ENCODE measurements around the gene PHYHD1. TPM values are rescaled to one million over a fixed set of nuclear protein-coding genes. Genes with fewer than 3 reads are reported as not detected.
"Not testable (repeated sequence)": the region's sequence is repeated elsewhere in the genome, so short reads cannot be mapped to it uniquely, and the experiment has no call there.

Gene PHYHD1
- total RNA-seq, 5 donors from 2014 or later (not counting 1 experiment from before 2014, with no cell fraction given), result 0.53 to 5.5 (median 3.3) TPM

GRCh38 chr9:128940271-128940921 is 19.6 kb downstream of the PHYHD1 start:
- Histone ChIP-seq H3K27ac (ENCODE audit: low read length) (no peak overlapping the region), H3K4me3 (ENCODE audit: control insufficient read depth in 1 of 2, extremely low read depth in 1 of 2, low read length in 1 of 2) (no peak overlapping the region), H3K36me3 (ENCODE audit: control insufficient read depth in 2 of 2, extremely low read depth in 1 of 2, insufficient read depth in 1 of 2, low read length in 1 of 2) (peaks cover 3 to 6% of the 10 kb centered on the region in 2 donors), H3K9me3 (no peaks in the 10 kb centered on the region), H3K27me3 (replicated peaks in 1 of 2; ENCODE audit: control insufficient read depth in 2 of 2, extremely low read depth in 1 of 2, insufficient read depth in 2 of 2, low read length in 1 of 2) (no peaks in the 10 kb centered on the region), H3K4me1 (ENCODE audit: control insufficient read depth in 1 of 2, extremely low read depth in 1 of 2, insufficient read depth in 2 of 2, low read length in 2 of 2) (peaks cover 0 to under 1% of the 10 kb centered on the region in 2 experiments)
- Mint-ChIP-seq H3K9me3 (no peaks in the 10 kb centered on the region), H3K27me3 (no peaks in the 10 kb centered on the region), H3K4me3 (no peak overlapping the region), H3K4me1 (peaks cover under 1% of the 10 kb centered on the region in 3 donors), H3K27ac (no peak overlapping the region), H3K36me3 (no peaks in the 10 kb centered on the region)
- DNase-seq (no peak), ATAC-seq (replicated peaks in 1 of 4) (no peak)
- CTCF ChIA-PET, result no interaction called here
- WGBS (ENCODE audit: insufficient coverage), result 87% methylated on average over 6 of the region's 15 CpGs
- POLR2A ChIA-PET, result interaction anchor here in 1 of 2 donors (0.6 kb wide), 1 partner anchor 88 kb away, joined by 5 read pairs; the partner anchor contains the start of gene SH3GLB2

GRCh38 chr9:128940946-128941755 is 20.4 kb downstream of the PHYHD1 start:
- Mint-ChIP-seq H3K9me3 (no peaks in the 10 kb centered on the region), H3K27ac (no peak overlapping the region), H3K4me3 (no peak overlapping the region), H3K36me3 (peaks cover 5% of the 10 kb centered on the region), H3K4me1 (peaks cover 8% of the 10 kb centered on the region in 3 donors), H3K27me3 (no peaks in the 10 kb centered on the region)
- Histone ChIP-seq H3K27ac (ENCODE audit: low read length) (no peak overlapping the region), H3K9me3 (no peaks in the 10 kb centered on the region), H3K27me3 (replicated peaks in 1 of 2; ENCODE audit: control insufficient read depth in 2 of 2, extremely low read depth in 1 of 2, insufficient read depth in 2 of 2, low read length in 1 of 2) (no peaks in the 10 kb centered on the region), H3K36me3 (ENCODE audit: control insufficient read depth in 2 of 2, extremely low read depth in 1 of 2, insufficient read depth in 1 of 2, low read length in 1 of 2) (peaks cover 6 to 8% of the 10 kb centered on the region in 2 donors), H3K4me1 (ENCODE audit: control insufficient read depth in 1 of 2, extremely low read depth in 1 of 2, insufficient read depth in 2 of 2, low read length in 2 of 2) (peaks cover 0 to 8% of the 10 kb centered on the region in 2 experiments), H3K4me3 (ENCODE audit: control insufficient read depth in 1 of 2, extremely low read depth in 1 of 2, low read length in 1 of 2) (no peak overlapping the region)
- ChIA-PET CTCF (no interaction called here), POLR2A (no interaction called here)
- WGBS (ENCODE audit: insufficient coverage), result 98% methylated on average over 6 of the region's 12 CpGs
- DNase-seq, result no peak
- no peak for ATAC-seq (replicated peaks in 1 of 4)

GRCh38 chr9:128943832-128944620 is 23.2 kb downstream of the PHYHD1 start:
- peaks cover 6 to 8% of the 10 kb centered on the region in 2 donors for H3K36me3 ChIP-seq (ENCODE audit: control insufficient read depth in 2 of 2, extremely low read depth in 1 of 2, insufficient read depth in 1 of 2, low read length in 1 of 2)
- peaks cover 6% of the 10 kb centered on the region for H3K36me3 Mint-ChIP-seq
- no peak overlapping the region for H3K4me3 ChIP-seq (ENCODE audit: control insufficient read depth in 1 of 2, extremely low read depth in 1 of 2, low read length in 1 of 2)
- H3K27ac Mint-ChIP-seq, result no peak overlapping the region
- no peaks in the 10 kb centered on the region for H3K27me3 ChIP-seq (replicated peaks in 1 of 2; ENCODE audit: control insufficient read depth in 2 of 2, extremely low read depth in 1 of 2, insufficient read depth in 2 of 2, low read length in 1 of 2)
- no peak overlapping the region for H3K4me3 Mint-ChIP-seq
- CTCF ChIA-PET, result no interaction called here
- ATAC-seq (replicated peaks in 1 of 4), result no peak
- no peak for DNase-seq
- no peaks in the 10 kb centered on the region for H3K27me3 Mint-ChIP-seq
- no peaks in the 10 kb centered on the region for H3K9me3 ChIP-seq
- H3K4me1 Mint-ChIP-seq, result peaks cover 22 to 33% (median 30%) of the 10 kb centered on the region in 3 donors
- H3K4me1 ChIP-seq (ENCODE audit: control insufficient read depth in 1 of 2, extremely low read depth in 1 of 2, insufficient read depth in 2 of 2, low read length in 2 of 2), result peaks cover 10 to 29% of the 10 kb centered on the region in 2 experiments
- 98% methylated on average over 4 of the region's 7 CpGs for WGBS (ENCODE audit: insufficient coverage)
- no peaks in the 10 kb centered on the region for H3K9me3 Mint-ChIP-seq
- H3K27ac ChIP-seq (ENCODE audit: low read length), result no peak overlapping the region
- POLR2A ChIA-PET, result no interaction called here

GRCh38 chr9:128944966-128945365 is 24.2 kb downstream of the PHYHD1 start:
- POLR2A ChIA-PET; H3K27ac ChIP-seq (ENCODE audit: low read length); H3K9me3 Mint-ChIP-seq; CTCF ChIA-PET; H3K9me3 ChIP-seq; H3K27me3 Mint-ChIP-seq; H3K27ac Mint-ChIP-seq; H3K4me3 ChIP-seq (ENCODE audit: control insufficient read depth in 1 of 2, extremely low read depth in 1 of 2, low read length in 1 of 2); H3K36me3 Mint-ChIP-seq; H3K4me3 Mint-ChIP-seq; H3K27me3 ChIP-seq (replicated peaks in 1 of 2; ENCODE audit: control insufficient read depth in 2 of 2, extremely low read depth in 1 of 2, insufficient read depth in 2 of 2, low read length in 1 of 2); ATAC-seq (replicated peaks in 1 of 4); DNase-seq: not testable (repeated sequence)
- H3K36me3 ChIP-seq (ENCODE audit: control insufficient read depth in 2 of 2, extremely low read depth in 1 of 2, insufficient read depth in 1 of 2, low read length in 1 of 2), result peaks cover 6 to 11% of the 10 kb centered on the region in 2 donors
- 90% methylated on average over 3 of the region's 7 CpGs for WGBS (ENCODE audit: insufficient coverage)
- H3K4me1 ChIP-seq (ENCODE audit: control insufficient read depth in 1 of 2, extremely low read depth in 1 of 2, insufficient read depth in 2 of 2, low read length in 2 of 2), result peaks cover 10 to 29% of the 10 kb centered on the region in 2 experiments
- peaks cover 22 to 36% (median 31%) of the 10 kb centered on the region in 3 donors for H3K4me1 Mint-ChIP-seq

- WGBS (ENCODE audit: insufficient coverage), result 95% methylated on average over 12 of the region's 19 CpGs
- Mint-ChIP-seq H3K27me3 (no peaks in the 10 kb centered on the region), H3K9me3 (no peaks in the 10 kb centered on the region), H3K27ac (peak overlapping the region; percentile 93 to 97), H3K36me3 (peaks cover 6% of the 10 kb centered on the region), H3K4me1 (peaks cover 24 to 36% (median 33%) of the 10 kb centered on the region in 3 donors), H3K4me3 (peak overlapping the region; percentile 96 to 99 (median 96))
- ChIA-PET CTCF (no interaction called here), POLR2A (interaction anchor here in 1 of 2 donors (0.7 kb wide), 1 partner anchor 197 kb away, joined by 4 read pairs; no protein-coding TSS in a partner anchor)
- Histone ChIP-seq H3K4me3 (ENCODE audit: control insufficient read depth in 1 of 2, extremely low read depth in 1 of 2, low read length in 1 of 2) (no peak overlapping the region), H3K27me3 (replicated peaks in 1 of 2; ENCODE audit: control insufficient read depth in 2 of 2, extremely low read depth in 1 of 2, insufficient read depth in 2 of 2, low read length in 1 of 2) (no peaks in the 10 kb centered on the region), H3K9me3 (no peaks in the 10 kb centered on the region), H3K27ac (ENCODE audit: low read length) (no peak overlapping the region), H3K36me3 (ENCODE audit: control insufficient read depth in 2 of 2, extremely low read depth in 1 of 2, insufficient read depth in 1 of 2, low read length in 1 of 2) (peaks cover 6 to 17% of the 10 kb centered on the region in 2 donors), H3K4me1 (ENCODE audit: control insufficient read depth in 1 of 2, extremely low read depth in 1 of 2, insufficient read depth in 2 of 2, low read length in 2 of 2) (peaks cover 10 to 29% of the 10 kb centered on the region in 2 experiments)
- DNase-seq (no peak), ATAC-seq (replicated peaks in 1 of 4) (no peak)
These were observed 25.2 kb downstream of the PHYHD1 start for GRCh38 chr9:128945798-128946501.
